ENCODE data around the gene SLC39A11. TPM values are rescaled to one million over a fixed set of nuclear protein-coding genes. Genes with fewer than 3 reads are reported as not detected.

The SLC39A11 gene
- total and polyA plus RNA-seq, 2 of the 13 experiments (the other 11 are each of a cell fraction or from before 2014, with no cell fraction given), result 17.2 to 31.5 TPM

DNA sequence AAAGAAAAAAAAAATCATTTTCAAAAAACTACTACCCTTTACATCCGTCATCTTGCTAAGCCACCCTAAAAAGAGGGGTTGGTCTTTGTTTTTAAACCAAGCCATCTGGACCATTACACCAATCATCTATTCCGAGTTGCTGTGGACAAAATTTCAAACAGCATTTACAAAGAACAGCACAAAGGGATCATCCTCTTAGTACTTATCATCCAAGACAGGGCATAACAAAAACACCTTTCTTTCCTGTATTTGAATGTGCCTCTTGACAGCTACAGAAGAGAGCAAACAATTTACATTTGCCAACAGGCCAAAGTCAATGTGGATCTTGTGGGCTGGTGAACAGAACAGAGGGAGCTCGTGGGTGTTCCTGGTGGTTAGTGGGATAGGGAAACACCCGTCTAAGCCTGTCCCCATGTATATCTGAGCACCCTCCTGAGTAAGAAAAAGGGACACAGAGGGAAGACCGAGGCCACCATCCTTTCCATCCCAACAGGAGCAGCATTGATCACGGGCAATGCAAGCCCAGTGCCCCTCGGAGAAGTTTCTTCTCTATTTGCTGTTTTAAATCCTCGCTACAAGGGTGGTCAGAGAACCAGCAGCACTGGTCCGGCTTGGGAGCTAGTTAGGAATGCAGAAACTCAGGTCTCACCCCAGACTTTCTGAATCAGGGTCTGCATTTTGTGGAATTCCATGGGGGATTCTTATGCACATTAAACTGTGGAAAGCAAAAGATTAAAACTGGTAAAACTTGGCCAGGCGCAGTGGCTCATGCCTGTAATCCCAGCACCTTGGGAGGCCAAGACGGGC lies 1.9 kb downstream of the SLC39A11 start (continued):
- no peak for TF ChIP-seq ZNF136 (CRISPR knock-in tag; IDR thresholded peaks at IDR 0.05; ENCODE audit: low read depth)
- TF ChIP-seq, protein P1, sequence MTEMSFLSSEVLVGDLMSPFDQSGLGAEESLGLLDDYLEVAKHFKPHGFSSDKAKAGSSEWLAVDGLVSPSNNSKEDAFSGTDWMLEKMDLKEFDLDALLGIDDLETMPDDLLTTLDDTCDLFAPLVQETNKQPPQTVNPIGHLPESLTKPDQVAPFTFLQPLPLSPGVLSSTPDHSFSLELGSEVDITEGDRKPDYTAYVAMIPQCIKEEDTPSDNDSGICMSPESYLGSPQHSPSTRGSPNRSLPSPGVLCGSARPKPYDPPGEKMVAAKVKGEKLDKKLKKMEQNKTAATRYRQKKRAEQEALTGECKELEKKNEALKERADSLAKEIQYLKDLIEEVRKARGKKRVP (CRISPR knock-in tag; IDR thresholded peaks at IDR 0.05), result no peak
- TF ChIP-seq KLF9 (CRISPR knock-in tag; IDR thresholded peaks at IDR 0.05; ENCODE audit: low read depth), result no peak
- TF ChIP-seq NFE2L2 (IDR thresholded peaks at IDR 0.05; ENCODE audit: low read length), result no peak
- no peak for TF ChIP-seq ZNF781 (CRISPR knock-in tag; IDR thresholded peaks at IDR 0.05; ENCODE audit: borderline replicate concordance, not compliant biosample characterization)
- TF ChIP-seq MATR3 (CRISPR knock-in tag; IDR thresholded peaks at IDR 0.05), result no peak
- peak; percentile 43 for TF ChIP-seq RBM22 (optimal IDR thresholded peaks at IDR 0.05; ENCODE audit: low read length)
- TF ChIP-seq NBN (conservative IDR thresholded peaks at IDR 0.05), result no peak
- TF ChIP-seq, protein P2, sequence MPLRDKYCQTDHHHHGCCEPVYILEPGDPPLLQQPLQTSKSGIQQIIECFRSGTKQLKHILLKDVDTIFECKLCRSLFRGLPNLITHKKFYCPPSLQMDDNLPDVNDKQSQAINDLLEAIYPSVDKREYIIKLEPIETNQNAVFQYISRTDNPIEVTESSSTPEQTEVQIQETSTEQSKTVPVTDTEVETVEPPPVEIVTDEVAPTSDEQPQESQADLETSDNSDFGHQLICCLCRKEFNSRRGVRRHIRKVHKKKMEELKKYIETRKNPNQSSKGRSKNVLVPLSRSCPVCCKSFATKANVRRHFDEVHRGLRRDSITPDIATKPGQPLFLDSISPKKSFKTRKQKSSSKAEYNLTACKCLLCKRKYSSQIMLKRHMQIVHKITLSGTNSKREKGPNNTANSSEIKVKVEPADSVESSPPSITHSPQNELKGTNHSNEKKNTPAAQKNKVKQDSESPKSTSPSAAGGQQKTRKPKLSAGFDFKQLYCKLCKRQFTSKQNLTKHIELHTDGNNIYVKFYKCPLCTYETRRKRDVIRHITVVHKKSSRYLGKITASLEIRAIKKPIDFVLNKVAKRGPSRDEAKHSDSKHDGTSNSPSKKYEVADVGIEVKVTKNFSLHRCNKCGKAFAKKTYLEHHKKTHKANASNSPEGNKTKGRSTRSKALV (CRISPR knock-in tag; IDR thresholded peaks at IDR 0.05), result no peak
- TF ChIP-seq ZNF652 (CRISPR knock-in tag; IDR thresholded peaks at IDR 0.05; ENCODE audit: borderline replicate concordance, low read depth), result peak; percentile 11; the same call in 1 of the 2 replicates
- TF ChIP-seq, protein P3, sequence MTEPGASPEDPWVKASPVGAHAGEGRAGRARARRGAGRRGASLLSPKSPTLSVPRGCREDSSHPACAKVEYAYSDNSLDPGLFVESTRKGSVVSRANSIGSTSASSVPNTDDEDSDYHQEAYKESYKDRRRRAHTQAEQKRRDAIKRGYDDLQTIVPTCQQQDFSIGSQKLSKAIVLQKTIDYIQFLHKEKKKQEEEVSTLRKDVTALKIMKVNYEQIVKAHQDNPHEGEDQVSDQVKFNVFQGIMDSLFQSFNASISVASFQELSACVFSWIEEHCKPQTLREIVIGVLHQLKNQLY (CRISPR knock-in tag; IDR thresholded peaks at IDR 0.05), result peak; percentile 75
- TF ChIP-seq, protein P4, sequence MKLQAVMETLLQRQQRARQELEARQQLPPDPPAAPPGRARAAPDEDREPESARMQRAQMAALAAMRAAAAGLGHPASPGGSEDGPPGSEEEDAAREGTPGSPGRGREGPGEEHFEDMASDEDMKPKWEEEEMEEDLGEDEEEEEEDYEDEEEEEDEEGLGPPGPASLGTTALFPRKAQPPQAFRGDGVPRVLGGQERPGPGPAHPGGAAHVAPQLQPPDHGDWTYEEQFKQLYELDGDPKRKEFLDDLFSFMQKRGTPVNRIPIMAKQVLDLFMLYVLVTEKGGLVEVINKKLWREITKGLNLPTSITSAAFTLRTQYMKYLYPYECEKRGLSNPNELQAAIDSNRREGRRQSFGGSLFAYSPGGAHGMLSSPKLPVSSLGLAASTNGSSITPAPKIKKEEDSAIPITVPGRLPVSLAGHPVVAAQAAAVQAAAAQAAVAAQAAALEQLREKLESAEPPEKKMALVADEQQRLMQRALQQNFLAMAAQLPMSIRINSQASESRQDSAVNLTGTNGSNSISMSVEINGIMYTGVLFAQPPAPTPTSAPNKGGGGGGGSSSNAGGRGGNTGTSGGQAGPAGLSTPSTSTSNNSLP (IDR thresholded peaks at IDR 0.05; ENCODE audit: low read depth, low read length), result no peak; the same call in 1 of the 2 replicates
- TF ChIP-seq MIXL1 (CRISPR knock-in tag; IDR thresholded peaks at IDR 0.05), result peak; percentile 86
- TF ChIP-seq ZNF557 (CRISPR knock-in tag; IDR thresholded peaks at IDR 0.05), result no peak
- no peak for TF ChIP-seq TCF7L2 (IDR thresholded peaks at IDR 0.05; ENCODE audit: low read depth, low read length)
- no peak for TF ChIP-seq NR2F1 (CRISPR knock-in tag; IDR thresholded peaks at IDR 0.05)
- TF ChIP-seq, protein P5, sequence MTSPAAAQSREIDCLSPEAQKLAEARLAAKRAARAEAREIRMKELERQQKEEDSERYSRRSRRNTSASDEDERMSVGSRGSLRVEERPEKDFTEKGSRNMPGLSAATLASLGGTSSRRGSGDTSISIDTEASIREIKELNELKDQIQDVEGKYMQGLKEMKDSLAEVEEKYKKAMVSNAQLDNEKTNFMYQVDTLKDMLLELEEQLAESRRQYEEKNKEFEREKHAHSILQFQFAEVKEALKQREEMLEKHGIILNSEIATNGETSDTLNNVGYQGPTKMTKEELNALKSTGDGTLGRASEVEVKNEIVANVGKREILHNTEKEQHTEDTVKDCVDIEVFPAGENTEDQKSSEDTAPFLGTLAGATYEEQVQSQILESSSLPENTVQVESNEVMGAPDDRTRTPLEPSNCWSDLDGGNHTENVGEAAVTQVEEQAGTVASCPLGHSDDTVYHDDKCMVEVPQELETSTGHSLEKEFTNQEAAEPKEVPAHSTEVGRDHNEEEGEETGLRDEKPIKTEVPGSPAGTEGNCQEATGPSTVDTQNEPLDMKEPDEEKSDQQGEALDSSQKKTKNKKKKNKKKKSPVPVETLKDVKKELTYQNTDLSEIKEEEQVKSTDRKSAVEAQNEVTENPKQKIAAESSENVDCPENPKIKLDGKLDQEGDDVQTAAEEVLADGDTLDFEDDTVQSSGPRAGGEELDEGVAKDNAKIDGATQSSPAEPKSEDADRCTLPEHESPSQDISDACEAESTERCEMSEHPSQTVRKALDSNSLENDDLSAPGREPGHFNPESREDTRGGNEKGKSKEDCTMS (CRISPR knock-in tag; conservative IDR thresholded peaks at IDR 0.05), result no peak
- TF ChIP-seq, protein P6, sequence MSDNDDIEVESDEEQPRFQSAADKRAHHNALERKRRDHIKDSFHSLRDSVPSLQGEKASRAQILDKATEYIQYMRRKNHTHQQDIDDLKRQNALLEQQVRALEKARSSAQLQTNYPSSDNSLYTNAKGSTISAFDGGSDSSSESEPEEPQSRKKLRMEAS (IDR thresholded peaks at IDR 0.05), result peak; percentile 60

All from HepG2 (cell line).